ENCODE measurements around the gene VKORC1.

Gene VKORC1

DNA sequence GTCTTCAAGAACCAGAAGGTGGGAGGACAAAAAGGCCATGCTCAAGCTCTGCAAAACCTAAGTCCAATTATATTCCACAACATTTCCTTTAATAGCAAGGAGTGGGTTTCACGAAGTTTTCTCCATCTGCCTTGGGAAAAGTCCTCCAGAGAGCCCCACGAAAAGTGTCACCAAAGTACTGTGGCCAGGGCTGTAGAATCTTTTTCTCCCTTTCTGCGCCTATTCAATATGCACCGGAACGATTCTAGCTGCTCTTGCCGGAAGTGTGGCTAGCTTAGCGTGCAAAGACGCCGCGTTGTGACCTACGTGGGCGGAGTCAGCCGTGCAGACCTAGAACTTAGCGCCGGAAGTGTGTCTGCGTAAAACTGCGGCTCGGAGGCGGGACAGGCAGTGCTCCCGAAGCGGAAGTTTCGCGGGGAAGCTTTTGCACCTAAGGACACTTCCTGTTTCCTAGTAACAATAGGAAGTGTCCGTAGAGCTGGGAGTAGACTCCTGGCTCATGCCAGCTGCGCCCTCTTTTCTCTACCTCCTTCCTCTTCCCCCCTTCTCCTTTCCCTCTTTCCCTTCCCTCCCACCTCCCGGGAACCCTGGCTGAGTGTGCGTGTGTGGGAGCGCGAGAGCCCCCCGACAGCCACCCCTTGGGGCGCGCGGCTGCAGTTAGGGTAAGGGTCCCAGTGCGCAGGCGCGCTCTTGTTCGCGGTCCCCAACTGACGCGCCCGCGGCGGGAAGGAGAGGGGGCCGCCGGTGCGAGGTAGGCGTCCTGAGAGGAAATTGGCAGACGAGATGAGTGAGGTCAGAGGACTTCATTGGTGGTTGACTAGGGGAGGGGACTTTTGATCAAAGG lies 20.4 kb downstream of the VKORC1 start, which contains the start of the genes ZNF646 and ZNF668:
TSS of gene ZNF646 (plus strand) at position 453 of the 844 bp plus-strand sequence. CDS start 1,903 bp downstream, outside the sequence.
TSS of gene ZNF668 (minus strand) at position 271 of the 844 bp plus-strand sequence. CDS start 9,781 bp downstream, outside the sequence.
- Histone ChIP-seq H3K27ac (peak within 1 kb of the TSS; percentile 86), H3K4me3 (ENCODE audit: low read depth, low read length) (peak within 1 kb of the TSS; percentile 90), H3K9me3 (ENCODE audit: control insufficient read depth, low read length) (no peaks in the 10 kb centered on the region), H3K9ac (peak within 1 kb of the TSS; percentile 81), H3K27me3 (ENCODE audit: control insufficient read depth, insufficient read depth, low read length) (no peaks in the 10 kb centered on the region), H3K4me2 (ENCODE audit: low read length) (peak within 1 kb of the TSS; percentile 90), H3K36me3 (ENCODE audit: control insufficient read depth, insufficient read depth, low read length) (no peaks in the 10 kb centered on the region), H3K79me2 (peaks cover 10% of the 10 kb centered on the region), H3K4me1 (peaks cover 2% of the 10 kb centered on the region), H2AFZ (peak within 1 kb of the TSS; percentile 97)
- TF ChIP-seq, protein P1, sequence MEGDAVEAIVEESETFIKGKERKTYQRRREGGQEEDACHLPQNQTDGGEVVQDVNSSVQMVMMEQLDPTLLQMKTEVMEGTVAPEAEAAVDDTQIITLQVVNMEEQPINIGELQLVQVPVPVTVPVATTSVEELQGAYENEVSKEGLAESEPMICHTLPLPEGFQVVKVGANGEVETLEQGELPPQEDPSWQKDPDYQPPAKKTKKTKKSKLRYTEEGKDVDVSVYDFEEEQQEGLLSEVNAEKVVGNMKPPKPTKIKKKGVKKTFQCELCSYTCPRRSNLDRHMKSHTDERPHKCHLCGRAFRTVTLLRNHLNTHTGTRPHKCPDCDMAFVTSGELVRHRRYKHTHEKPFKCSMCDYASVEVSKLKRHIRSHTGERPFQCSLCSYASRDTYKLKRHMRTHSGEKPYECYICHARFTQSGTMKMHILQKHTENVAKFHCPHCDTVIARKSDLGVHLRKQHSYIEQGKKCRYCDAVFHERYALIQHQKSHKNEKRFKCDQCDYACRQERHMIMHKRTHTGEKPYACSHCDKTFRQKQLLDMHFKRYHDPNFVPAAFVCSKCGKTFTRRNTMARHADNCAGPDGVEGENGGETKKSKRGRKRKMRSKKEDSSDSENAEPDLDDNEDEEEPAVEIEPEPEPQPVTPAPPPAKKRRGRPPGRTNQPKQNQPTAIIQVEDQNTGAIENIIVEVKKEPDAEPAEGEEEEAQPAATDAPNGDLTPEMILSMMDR (IDR thresholded peaks at IDR 0.05), result no peak

DNA sequence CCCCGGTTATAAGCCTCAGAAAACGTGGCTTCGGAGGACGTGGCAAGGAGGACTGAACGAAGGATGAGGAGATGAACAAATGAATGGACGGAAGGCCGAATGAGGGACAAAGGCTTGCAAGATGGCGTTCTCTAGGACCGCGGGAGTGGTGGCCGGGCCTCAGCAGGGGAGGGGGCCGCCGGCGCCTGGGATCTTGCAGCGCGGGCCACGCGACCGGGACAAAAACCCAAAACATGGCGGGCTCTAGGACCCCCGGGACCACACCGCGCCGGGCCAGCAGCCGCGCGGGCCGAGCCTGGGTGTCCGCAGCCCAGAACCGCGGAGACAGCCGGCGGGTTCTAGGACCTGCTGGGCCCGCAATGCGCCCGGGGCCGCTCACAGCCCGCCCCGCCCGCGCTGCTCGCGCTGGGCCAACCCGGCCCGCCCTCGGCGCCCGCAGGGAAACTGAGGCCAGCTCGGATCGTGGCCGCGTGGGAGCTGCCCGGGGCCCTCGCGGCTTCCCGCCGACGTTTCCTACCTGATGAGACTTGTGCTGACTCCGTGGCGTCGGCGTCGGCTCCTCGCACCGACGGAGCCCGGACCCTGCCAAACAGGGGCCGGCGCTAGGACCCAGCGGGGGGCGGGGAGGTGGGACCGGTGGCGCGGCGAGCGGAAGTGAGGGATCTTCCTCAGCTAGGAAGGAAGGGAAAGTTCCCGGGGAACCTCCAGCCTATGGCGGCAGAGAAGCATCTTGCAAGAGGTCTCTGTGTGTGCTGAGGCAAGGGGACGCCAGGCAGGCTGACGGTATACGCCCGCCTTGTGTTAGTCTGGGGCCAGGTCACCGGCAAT lies 21.2 kb downstream of the VKORC1 start:
- Histone ChIP-seq H3K9me3 (ENCODE audit: control insufficient read depth, low read length) (no peaks in the 10 kb centered on the region), H3K27me3 (ENCODE audit: control insufficient read depth, insufficient read depth, low read length) (no peaks in the 10 kb centered on the region), H3K27ac (peak overlapping the region; percentile 86), H3K4me3 (ENCODE audit: low read depth, low read length) (peak overlapping the region; percentile 90), H2AFZ (peak overlapping the region; percentile 97), H3K36me3 (ENCODE audit: control insufficient read depth, insufficient read depth, low read length) (no peaks in the 10 kb centered on the region), H3K4me2 (ENCODE audit: low read length) (peak overlapping the region; percentile 90), H3K4me1 (peaks cover 2% of the 10 kb centered on the region), H3K79me2 (peaks cover 4% of the 10 kb centered on the region), H3K9ac (peak overlapping the region; percentile 41)
- TF ChIP-seq, protein P1 (IDR thresholded peaks at IDR 0.05), result no peak

DNA sequence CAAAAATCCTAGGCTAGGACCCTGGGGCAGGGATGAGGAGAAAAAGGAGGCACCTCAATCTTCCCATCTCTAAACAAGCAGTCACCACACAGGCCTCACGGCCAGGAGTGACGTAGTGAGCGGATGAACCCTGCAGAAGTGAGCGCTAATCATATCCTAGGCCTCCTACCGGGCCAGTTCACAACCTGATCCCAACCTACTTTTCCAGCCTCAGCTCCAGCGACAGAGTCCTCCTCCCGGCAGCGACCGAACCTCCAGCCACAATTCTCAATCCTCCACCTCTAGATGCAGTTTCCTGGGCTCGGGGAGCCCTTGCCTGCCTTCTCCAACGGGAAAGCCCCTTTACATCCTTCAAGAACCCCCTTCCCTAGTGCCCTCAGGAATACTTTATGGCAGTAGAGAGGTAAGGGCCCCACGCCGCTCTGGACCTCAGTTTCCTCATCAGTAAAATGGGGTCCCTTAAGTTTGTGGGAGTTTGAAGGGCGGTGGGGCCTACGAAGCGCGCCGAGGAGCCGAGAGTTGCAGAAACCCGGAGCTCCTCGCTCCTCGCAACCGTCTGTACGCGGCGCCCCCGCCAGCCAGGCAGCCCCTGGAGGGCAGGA lies 22.0 kb downstream of the VKORC1 start:
- no peaks in the 10 kb centered on the region for H3K36me3 ChIP-seq (ENCODE audit: control insufficient read depth, insufficient read depth, low read length)
- H3K4me3 ChIP-seq (ENCODE audit: low read depth, low read length), result peak overlapping the region; percentile 90
- TF ChIP-seq, protein P1 (IDR thresholded peaks at IDR 0.05), result no peak
- H3K9ac ChIP-seq, result peak overlapping the region; percentile 41
- H3K27ac ChIP-seq, result peak overlapping the region; percentile 86
- no peaks in the 10 kb centered on the region for H3K9me3 ChIP-seq (ENCODE audit: control insufficient read depth, low read length)
- H3K27me3 ChIP-seq (ENCODE audit: control insufficient read depth, insufficient read depth, low read length), result no peaks in the 10 kb centered on the region
- peak overlapping the region; percentile 90 for H3K4me2 ChIP-seq (ENCODE audit: low read length)
- peaks cover 2% of the 10 kb centered on the region for H3K79me2 ChIP-seq
- peak overlapping the region; percentile 97 for H2AFZ ChIP-seq
- H3K4me1 ChIP-seq, result peaks cover 2% of the 10 kb centered on the region

DNA sequence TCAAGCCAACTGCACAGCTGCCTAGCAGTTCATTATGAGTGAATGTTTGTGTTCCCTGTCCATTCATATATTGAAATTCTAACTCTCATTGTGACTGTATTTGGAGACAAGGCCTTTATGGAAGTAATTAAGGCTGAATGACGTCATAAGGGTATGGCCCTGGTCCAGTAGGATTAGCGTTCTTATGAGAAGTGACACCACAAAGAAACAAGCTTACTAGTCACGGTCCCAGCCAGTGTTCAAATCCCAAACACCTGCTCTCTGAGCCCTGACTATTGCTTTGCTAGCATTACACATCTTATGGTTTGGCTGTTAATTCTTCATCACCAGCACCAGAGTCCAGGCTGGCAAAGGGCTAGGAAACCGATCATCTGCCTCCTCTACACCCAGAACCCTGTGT lies 22.7 kb downstream of the VKORC1 start:
- no peaks in the 10 kb centered on the region for H3K27me3 ChIP-seq (ENCODE audit: control insufficient read depth, insufficient read depth, low read length)
- no peaks in the 10 kb centered on the region for H3K36me3 ChIP-seq (ENCODE audit: control insufficient read depth, insufficient read depth, low read length)
- no peak overlapping the region for H3K9ac ChIP-seq
- H3K9me3 ChIP-seq (ENCODE audit: control insufficient read depth, low read length), result no peaks in the 10 kb centered on the region
- no peak overlapping the region for H3K27ac ChIP-seq
- H3K4me3 ChIP-seq (ENCODE audit: low read depth, low read length), result no peak overlapping the region
- H3K4me1 ChIP-seq, result peaks cover 2% of the 10 kb centered on the region
- H2AFZ ChIP-seq, result peak overlapping the region; percentile 97
- TF ChIP-seq, protein P1 (IDR thresholded peaks at IDR 0.05), result no peak
- peaks cover 2% of the 10 kb centered on the region for H3K79me2 ChIP-seq
- H3K4me2 ChIP-seq (ENCODE audit: low read length), result no peak overlapping the region
